GM20431 (cell line): Measurements from ENCODE around the gene IPO11.

Experiments
- in situ Hi-C: fragments of 300-500 bp; cut with MseI, MboI; formaldehyde crosslinking; loops from one replicate; pipeline ENCODE4 v1.15.0; 2020; ENCODE audit warnings: low sequenced_read_pairs; ENCODE audit not compliant: unreplicated experiment

Gene IPO11

DNA sequence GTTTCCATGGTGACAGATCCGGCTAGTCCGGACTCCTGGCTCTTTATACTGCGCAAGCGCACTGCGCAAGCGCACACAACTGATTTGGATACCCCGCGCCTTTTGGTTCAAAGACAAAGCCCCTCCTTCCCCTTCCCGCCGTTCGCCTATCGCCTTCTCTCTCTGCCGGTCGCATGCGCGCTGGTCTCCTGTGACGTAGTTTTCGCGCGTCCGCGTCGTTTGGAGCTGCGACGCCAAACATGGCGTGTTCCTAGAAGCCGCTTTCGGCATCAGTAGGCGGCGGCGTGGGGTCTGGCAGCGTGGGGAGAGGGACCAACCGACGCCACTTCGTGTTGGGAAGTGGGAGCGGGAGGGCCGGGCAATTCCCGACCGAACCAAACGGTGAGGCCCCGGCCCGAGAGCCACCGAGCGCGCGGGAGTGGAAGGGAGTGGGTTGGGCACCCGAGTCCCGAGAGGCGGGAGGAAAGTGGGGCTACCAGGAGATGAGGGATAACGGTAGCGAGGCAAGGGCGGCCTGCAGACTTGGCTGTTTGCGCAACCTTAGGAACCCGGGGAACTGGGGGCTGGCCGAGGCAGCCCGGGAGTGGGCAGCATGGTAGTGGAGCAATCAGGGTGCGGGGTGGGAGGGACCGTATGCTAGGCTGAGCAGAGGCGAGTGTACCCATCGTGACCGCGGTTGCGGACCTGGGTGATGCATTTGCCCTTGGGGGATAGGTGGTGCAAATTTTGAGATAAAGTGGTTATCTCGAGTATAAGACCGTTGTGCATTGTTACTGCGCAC is at the start of gene IPO11:
Gene IPO11, plus strand, starts transcription at position 215 of the 781 bp plus-strand sequence. CDS start 24,517 bp downstream, outside the sequence.
- in situ Hi-C loops, result no loop called here

DNA sequence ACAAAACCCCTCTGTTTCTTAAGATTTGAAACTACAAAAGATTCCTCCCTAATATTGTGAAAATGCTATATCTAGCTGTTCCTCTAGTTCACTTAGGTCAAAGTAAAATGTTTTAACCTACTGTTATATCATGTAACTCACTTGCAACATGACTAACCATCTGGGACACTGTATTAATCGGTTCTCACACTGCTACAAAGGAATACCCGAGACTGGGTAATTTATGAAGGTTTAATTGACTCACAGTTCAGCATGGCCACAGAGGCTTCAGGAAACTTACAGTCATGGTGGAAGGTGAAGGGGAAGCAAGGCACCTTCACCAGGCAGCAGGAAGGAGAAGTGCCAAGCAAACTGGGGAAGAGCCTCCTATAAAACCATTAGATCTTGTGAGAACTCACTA is 43.5 kb upstream of the IPO11 start:
- in situ Hi-C loops, result no loop called here

DNA sequence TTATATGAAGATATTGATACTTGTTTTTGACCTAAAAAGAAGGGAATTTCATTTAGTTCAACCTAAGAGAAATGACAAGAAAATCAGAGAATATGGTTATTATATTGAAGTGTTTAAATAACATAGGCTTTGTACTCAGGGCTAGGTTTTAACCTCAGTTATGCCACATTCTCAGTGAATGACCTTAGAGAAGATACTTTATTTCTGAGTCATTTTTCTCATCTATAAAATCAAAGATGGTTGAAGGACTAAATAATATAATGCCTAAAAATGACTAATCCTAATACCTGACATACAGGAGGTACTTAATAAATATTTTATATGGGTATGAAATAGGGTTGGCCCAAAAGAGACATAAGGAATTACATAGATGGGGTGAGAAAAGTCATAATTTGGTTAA is 41.2 kb upstream of the IPO11 start:
- in situ Hi-C loops, result no loop called here

DNA sequence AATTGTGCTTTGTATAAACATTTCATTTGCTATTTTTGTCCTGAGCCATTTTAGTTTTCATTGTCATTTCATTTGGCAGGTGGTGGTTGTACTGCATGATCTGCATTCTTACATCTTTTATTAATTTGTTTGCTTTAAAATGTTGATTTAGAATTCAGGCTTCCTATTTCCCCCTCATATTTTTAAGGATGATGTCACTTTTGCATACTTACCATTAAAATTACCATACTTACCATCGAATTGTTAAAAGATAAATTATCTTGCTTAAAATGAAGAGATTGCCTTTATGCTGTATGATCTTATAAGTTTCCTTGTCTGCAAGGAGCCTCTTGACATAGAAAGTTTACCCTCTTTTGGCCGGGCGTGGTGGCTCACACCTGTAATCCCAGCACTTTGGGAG is 40.0 kb upstream of the IPO11 start:
- in situ Hi-C loops, result no loop called here

DNA sequence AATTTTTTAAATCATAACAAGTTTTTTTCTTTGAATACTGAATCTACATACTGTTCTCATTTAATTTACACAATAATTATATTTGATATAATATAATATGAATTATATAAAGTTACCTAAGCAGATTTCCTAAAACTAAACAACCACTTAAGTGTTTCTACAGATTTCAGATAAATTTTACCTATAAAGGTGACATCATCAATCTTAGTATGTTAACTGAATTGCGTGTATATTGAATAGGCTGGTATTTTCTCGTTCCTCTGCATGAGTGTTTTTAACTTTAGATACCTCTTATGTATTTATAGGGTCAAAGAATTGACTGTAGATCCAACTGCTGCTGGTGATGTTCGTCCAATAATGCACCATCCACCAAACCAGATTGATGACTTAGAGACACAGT is 39.2 kb upstream of the IPO11 start:
- in situ Hi-C loops, result no loop called here

DNA sequence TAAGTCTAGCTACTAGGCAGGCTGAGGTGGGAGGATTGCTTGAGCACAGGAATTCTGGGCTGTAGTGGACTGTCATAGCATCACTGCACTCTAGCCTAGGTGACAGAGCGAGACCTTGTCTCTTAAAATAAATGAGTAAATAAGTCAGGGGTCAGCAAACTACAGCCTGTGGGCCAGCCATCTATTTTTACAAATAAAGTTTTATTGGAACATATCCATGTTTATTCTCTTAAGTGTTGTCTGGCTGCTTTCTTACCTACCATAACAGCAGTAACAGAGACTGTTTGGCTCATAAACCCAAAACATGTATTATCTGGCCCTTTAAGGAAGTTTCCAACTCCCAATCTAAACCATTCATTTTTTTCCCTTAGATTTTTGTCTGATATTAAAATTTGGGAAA is 38.5 kb upstream of the IPO11 start:
- in situ Hi-C loops, result no loop called here

DNA sequence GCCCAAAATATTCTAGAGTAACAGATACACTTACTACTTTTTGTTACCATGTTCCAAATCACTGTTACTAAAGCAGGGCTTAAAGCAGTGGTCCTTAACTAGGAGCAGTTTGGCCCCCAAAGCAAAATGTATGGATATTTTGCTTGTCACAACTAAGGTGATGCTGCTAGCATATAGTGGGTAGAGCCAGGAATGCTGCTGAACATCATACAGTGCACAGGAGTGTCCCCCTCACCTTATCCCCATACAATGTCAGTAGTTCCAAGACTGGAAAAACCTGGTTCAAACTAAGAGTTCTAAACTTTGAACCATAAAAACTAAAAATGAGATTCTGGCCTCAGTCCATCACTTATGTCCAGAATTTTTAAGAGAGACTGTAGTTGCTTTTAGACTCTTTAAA is 36.9 kb upstream of the IPO11 start:
- in situ Hi-C loops, result no loop called here

DNA sequence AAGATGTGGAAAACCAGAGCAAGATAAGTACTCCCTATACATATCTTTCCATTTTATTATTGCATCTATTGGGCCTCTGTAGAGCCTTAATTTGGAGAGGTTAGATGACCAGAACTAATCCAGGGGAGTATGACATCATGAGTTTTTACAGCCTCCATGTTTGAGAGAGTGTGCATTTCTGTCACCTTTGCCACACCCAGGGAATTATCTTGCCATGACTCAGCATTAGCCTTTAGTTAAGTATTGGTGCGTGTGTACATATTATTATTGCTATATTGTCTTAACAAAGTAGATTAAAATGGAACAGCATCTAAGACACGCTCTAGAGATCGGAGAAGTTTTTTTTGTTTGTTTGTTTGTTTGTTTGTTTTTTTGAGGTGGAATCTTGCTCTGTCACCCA is 36.5 kb upstream of the IPO11 start:
- in situ Hi-C loops, result no loop called here

DNA sequence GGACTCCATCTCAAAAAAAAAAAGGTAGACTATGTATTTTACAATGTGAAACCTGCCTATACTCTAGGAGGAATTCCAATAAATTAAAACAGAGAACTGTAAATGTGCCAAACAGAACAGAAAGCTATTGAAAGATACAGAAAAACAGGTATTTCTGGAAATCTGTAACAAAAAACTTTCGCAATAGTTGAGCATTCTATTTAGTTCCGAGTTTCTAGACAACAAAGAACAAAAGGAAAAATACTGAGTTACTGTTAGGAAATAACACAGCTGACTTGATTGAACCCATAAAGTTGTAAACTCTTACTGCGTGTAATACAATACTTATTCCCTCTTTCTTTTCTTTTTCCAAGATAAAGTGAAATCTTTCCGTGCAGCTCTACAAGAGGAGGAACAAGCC is 27.4 kb upstream of the IPO11 start:
- in situ Hi-C loops, result no loop called here

DNA sequence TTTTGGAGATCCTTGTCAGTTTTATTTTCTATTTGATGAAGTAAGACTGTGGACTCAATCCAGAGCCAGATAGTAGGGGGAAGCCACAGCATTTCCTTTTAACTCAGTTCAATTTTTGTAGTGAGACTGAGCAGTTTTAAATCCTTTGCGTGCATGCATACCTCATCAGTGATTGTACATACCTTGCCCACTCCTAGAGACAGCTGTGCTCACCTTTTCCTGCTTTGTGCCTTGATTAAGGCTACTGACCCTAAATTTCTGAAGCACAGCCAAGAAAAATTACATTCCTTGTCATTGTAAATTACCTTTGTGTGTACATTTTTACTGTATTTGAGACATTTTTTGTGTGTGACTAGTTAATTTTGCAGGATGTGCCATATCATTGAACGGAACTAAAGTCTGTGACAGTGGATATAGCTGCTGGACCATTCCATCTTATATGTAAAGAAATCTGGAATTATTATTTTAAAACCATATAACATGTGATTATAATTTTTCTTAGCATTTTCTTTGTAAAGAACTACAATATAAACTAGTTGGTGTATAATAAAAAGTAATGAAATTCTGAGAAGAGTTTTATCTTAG is 26.7 kb upstream of the IPO11 start:
- in situ Hi-C loops, result no loop called here

DNA sequence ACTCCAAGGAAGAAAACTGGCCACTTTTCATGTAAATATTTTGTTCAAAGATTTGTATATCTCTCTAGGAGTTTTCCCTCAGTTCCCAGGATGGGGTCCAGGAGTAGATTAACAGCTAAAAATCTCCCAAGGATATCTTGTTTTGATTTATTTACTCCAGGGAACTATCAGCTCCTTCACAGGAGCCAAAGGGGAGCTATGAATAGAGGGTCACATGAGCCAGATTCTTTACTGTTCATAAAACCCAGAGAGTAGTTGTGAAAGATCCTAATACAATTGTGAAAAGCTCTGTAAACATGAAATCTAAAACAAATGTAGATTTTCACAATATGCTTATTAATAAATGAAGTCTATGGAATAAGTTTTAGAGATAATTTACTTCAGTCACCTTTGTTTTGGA is 25.7 kb upstream of the IPO11 start:
- in situ Hi-C loops, result no loop called here

DNA sequence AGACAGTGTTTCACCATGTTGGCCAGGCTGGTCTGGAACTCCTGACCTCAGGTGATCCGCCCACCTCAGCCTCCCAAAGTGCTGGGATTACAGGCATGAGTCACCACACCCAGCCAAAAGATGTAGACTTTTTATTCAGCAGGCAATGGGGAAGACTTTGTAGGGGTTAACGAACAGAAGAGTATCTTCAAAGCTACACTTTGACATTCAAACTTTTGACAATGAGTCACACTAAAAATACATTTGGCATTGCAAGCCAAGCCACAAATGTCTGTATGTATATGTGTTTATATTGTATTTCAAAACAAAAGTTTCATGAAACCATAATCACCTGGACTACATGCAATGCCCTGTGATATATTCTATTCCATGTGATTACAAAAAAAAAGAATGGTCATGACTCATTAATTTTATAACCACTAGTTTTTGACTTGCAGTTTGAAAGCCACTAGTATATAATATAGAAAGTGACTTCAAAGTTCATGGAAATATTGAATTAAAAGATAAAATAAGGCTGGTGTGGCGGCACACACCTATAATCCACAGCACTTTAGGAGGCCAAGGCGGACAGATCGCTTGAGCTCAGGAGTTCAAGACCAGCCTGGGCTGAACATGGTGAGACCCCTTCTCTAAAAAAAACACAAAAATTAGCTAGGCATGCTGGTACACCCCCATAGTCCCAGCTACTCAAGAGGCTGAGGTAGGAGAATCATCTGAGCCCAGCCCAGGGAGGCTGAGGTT is 17.2 kb upstream of the IPO11 start:
- in situ Hi-C loops, result no loop called here

DNA sequence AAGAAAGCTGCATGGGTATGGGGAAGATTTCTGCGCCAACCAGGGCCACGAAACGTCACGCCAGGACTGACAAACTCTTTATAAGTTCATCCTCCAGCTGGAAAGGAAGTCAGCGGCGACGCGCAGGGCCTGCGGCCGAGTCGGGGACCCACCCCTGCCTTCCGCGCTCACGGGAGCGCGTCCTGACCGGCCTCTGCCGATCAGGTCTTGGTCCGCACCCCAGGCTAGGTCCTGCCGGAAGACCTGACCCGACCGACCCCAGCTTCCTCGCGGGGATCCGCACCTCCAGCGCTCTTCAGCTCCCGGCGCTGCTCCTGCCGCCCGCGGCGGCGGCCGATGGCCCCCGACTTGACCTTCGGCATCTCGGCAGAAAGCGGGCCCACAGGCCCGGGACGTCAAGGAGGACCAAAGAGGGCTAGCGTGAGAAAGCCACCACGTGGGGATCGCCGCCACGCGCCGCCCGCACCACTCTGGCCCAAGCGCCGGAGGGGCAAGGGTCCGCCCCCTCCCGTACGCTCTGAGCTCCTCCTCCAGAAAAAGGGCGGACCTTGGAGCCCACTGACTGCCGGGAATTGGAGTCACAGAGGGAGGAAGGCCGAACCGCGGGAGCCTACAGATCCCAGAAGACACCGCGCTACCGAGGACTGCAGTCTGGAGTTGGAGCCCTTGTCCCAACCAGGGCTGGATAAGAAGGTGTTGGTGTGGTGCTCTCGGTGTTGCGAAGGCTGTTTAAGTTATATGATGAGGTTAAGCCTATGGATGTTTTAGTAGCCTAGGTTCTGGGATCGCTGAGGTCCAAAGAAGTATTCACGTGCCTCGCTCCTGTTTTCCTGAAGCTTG is 8.9 kb upstream of the IPO11 start, which contains the start of gene DIMT1:
Gene DIMT1, minus strand, starts transcription at position 495 of the 840 bp plus-strand sequence. Its CDS starts 133 bp downstream, at position 362.
- in situ Hi-C loops, result no loop called here

DNA sequence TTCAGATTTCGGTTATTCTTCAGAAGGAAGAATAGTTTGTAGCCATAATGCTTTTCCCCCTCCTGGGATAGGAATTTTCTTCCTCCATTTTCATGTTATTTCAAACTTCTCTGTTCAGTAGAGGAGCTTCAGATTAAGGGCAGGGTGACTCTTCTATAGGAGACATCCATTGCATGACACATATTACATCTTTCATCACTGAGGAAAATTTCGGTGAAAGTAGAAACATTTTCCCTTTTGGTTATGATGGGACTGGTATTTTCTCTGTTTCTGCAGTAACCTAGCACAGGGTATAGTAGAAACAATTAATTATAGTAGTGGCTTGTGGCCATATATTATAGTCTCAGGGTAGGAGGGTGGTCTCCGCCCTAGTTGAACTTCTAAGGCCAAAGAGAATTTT is 1.1 kb downstream of the IPO11 start:
- in situ Hi-C loops, result no loop called here

DNA sequence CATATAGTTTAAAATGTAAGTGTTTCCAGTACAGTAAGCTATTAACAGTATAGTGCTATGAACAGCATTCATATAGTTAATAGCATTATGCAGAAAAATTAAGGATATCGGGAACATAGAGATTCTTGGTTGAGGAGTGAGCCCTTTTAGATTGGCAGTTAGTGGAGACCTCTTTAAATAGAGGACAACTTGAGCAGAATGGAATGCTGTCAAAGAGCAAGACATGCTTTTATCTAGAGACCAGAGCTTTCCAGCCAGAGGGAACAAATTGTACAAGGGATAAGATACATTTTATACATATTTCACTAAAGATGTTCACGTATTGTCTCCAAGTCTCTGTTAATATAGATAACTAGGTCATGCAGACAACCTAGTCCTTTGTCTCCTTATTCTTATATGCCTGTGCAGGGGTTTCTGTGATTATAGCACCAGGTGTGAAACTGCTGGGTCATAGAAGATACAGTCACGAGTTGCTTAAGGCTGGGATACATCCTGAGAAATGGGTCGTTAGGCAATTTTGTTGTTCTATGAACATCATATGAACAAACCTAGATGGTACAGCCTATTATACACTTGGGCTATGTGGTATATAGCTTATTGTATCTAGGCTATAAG is 6.0 kb downstream of the IPO11 start:
- in situ Hi-C loops, result no loop called here

DNA sequence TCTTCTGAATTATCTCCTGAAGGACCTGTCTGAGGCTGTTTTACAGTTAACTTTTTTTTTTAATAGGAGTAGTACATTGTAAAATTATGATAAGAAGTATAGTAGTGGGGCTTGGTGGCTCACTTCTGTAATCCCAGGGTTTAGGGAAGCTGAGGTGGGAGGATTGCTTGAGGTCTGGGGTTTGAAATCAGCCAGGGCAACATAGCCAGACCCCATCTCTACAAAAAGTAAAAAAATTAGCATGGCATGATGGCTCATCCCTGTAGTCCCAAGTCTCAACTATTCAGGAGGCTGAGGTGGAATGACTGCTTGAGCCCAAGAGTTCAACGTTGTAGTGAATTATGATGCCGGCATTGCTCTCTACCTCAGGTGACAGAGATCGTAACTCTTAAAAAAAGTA is 7.0 kb downstream of the IPO11 start:
- in situ Hi-C loops, result no loop called here

DNA sequence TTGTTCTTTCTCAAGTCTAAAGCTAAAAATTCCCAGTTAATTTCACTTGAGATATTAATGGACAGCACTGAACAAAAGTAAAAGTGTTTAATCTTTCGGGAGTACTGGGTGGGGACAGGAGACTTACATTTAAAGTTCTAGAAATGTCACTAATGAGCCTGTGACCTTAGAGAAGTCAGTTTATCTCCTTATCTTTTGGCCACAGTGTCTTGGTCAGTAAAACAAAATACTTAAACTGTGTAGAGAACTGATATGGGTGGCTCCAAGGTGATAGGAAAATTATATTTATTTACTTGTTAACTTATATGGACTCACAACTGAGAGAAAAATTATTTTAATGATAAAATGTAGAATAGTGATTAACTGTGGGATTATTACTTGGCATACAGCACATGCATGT is 8.9 kb downstream of the IPO11 start:
- in situ Hi-C loops, result no loop called here

DNA sequence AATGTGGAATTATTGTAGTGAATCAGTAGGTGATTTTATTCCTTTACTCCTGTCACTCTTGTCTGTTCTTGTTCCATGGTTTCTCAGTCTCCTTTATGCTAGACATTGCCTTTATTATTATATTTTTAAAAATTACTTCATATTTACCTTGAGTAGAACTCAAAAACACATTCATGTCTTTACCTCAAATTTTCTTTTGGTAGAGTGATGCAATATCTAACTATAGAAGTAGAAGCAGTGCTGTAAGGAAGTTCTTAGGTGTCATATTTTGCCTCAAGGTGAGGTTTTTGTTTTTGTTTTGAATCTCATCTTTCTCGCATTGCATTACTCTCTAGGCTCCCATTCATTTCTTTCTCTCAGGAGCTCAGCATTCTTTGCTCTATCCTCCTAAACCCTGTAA is 12.2 kb downstream of the IPO11 start:
- in situ Hi-C loops, result no loop called here

DNA sequence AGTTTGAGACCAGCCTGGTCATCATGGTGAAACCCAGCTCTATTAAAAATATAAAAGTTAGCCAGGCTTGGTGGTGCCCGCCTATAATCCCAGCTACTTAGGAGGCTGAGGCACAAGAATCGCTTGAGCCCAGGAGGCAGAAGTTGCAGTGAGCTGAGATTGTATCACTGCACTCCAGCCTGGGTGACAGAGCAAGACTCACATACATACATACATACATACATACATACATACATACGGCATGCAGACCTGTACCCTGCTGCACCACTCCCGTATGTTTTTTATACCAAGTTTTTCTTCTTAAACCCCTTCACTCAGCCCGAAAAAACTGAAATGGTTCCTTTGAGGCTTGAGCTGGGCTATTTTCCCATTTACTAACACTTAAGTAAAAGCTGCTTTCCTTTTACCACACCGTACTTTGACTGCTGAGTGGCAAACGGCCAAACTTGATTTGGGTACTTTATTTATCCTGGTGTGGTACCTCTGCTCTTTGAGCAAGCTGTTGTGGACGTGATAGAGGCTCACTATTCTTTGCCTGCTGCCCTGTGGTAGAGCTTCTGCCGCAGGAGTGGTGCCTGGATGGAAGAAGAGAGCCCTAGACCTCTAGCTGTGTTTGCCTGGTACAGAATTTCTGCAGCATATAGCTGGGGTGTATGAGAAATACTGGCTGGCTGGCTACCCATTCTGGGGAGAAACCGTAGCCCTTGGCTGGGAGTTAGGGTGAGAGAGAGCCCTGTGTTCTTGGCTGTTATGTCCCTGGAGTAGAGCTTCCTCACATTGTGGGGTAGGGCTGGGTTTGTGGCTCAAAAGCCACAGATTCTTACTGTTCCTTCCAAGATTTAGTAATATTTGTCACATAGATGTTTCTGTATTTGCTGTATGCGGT is 19.4 kb downstream of the IPO11 start:
- in situ Hi-C loops, result no loop called here
